HG02798 (cell line): ENCODE measurements around the gene PPIL4.

Experiments used
- ATAC-seq: cut with Tn5 transposase; IDR thresholded peaks from one replicate; pipeline ENCODE4 v1.9.1; 2021; ENCODE audit warnings: mild to moderate bottlenecking; ENCODE audit not compliant: unreplicated experiment, poor library complexity

The PPIL4 gene

GRCh38 chr6:149484733-149485700 lies 60.8 kb downstream of the PPIL4 start, which contains the start of gene ZC3H12D:
TSS of gene ZC3H12D (minus strand) at chr6:149485014. CDS start at chr6:149474543, 10,471 bp downstream.
- peak; percentile 47 for ATAC-seq

- no peak for ATAC-seq
Observed at GRCh38 chr6:149483849-149484655, 61.8 kb downstream of the PPIL4 start.

GRCh38 chr6:149483334-149483725 lies 62.5 kb downstream of the PPIL4 start:
- ATAC-seq: no peak

GRCh38 chr6:149482545-149483333 lies 63.1 kb downstream of the PPIL4 start:
- no peak for ATAC-seq

- no peak for ATAC-seq
Observed at GRCh38 chr6:149480502-149481280, 65.2 kb downstream of the PPIL4 start.

- no peak for ATAC-seq
Observed at GRCh38 chr6:149478631-149479314, 67.1 kb downstream of the PPIL4 start.

- ATAC-seq: no peak
Observed at GRCh38 chr6:149477544-149477943, 68.3 kb downstream of the PPIL4 start.

- ATAC-seq: no peak
Observed at GRCh38 chr6:149476789-149477455, 68.9 kb downstream of the PPIL4 start.

- peak; percentile 50 for ATAC-seq
Observed at GRCh38 chr6:149474108-149474935, 71.5 kb downstream of the PPIL4 start.

- peak; percentile 23 for ATAC-seq
Observed at GRCh38 chr6:149473080-149474052, 72.5 kb downstream of the PPIL4 start.

- ATAC-seq: no peak
Observed at GRCh38 chr6:149472241-149472640, 73.6 kb downstream of the PPIL4 start.

GRCh38 chr6:149471801-149472200 lies 74.0 kb downstream of the PPIL4 start:
- peak; percentile 32 for ATAC-seq

- ATAC-seq: no peak
Observed at GRCh38 chr6:149470948-149471347, 74.9 kb downstream of the PPIL4 start.

GRCh38 chr6:149468179-149468578 lies 77.7 kb downstream of the PPIL4 start:
- ATAC-seq: peak; percentile 24

- ATAC-seq: no peak
Observed at GRCh38 chr6:149467265-149467664, 78.6 kb downstream of the PPIL4 start.

- ATAC-seq: no peak
Observed at GRCh38 chr6:149464411-149464810, 81.4 kb downstream of the PPIL4 start.
